Astrocyte (in vitro differentiated cells and primary cell): ENCODE results near the gene HOXC6.

Source experiments
- EZH2 ChIP-seq: IDR thresholded peaks from 2 replicates; pipeline ENCODE4 v1.6.1; 2012; ENCODE audit warnings: mild to moderate bottlenecking, low read length, inconsistent platforms; ENCODE audit not compliant: insufficient read depth
- TF ChIP-seq, protein P1 (sequence below): IDR thresholded peaks from 2 replicates; pipeline ENCODE4 v1.5.1; 2011; ENCODE audit warnings: low read depth, mild to moderate bottlenecking, inconsistent platforms, low read length, moderate library complexity; ENCODE audit not compliant: insufficient read depth

DNA sequence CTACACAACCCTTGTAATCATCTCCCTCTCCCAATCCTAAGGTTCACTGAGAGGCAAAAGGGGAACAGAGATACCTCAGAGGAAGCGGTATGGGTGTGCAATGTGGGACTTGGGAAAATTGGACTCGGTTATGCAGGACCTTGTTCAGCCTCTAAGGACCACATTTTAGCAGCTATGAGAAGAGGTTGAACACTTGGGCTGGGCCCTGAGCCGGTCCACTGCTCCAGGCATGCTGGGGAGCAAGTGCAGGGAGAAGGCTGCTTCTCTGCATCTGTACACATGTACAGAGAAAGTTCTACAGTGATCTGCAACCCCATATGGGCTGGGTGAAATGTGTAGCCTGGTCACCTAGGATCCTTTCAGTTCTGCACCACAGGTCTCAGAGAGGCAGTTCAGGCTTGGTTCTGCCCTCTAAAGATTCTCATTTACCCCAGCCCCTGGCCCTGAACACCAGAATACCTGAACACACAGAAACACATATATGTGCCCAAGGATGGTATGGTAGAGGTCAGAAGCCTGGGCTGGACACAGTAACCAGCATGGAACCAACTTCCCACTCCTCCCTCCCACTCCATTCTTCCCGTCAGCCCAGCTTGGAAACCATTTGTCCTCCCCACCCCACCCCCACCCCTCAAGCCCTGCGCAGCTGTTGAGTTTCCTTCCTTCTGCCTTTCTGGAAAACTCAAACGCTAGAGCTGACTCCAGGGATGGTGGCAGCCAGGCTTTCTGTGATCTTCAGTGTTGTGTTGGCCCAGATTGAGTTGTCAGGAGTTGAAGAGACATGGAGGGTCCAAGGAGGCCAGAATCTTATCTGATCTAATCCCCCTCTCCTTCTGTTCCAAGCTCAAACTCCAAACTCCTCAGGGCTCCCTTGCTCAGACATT, 15.0 kb downstream of the HOXC6 start:
- TF ChIP-seq, protein P1, sequence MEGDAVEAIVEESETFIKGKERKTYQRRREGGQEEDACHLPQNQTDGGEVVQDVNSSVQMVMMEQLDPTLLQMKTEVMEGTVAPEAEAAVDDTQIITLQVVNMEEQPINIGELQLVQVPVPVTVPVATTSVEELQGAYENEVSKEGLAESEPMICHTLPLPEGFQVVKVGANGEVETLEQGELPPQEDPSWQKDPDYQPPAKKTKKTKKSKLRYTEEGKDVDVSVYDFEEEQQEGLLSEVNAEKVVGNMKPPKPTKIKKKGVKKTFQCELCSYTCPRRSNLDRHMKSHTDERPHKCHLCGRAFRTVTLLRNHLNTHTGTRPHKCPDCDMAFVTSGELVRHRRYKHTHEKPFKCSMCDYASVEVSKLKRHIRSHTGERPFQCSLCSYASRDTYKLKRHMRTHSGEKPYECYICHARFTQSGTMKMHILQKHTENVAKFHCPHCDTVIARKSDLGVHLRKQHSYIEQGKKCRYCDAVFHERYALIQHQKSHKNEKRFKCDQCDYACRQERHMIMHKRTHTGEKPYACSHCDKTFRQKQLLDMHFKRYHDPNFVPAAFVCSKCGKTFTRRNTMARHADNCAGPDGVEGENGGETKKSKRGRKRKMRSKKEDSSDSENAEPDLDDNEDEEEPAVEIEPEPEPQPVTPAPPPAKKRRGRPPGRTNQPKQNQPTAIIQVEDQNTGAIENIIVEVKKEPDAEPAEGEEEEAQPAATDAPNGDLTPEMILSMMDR, result no peak
- no peak for TF ChIP-seq EZH2
